Brain microvascular endothelial cell (primary cell): Measurements from ENCODE around the gene CECR2.

Experiments used
- DNase-seq: peaks from one replicate; pipeline ENCODE4 v3.0.0-alpha.2; 2020
- H3K27ac ChIP-seq: fragments of 250-450 bp; sonication (Bioruptor Pico); 2 replicates; pipeline ENCODE4 v1.5.1; 2020; ENCODE audit warnings: mild to moderate bottlenecking, moderate library complexity
- H3K27me3 ChIP-seq: fragments of 250-450 bp; sonication (Bioruptor Pico); replicated peaks from 2 replicates; pipeline ENCODE4 v1.5.1; 2020; ENCODE audit warnings: mild to moderate bottlenecking
- H3K36me3 ChIP-seq: fragments of 250-450 bp; sonication (Bioruptor Pico); replicated peaks from 2 replicates; pipeline ENCODE4 v1.5.1; 2020; ENCODE audit warnings: mild to moderate bottlenecking
- H3K4me3 ChIP-seq: 2 replicates; pipeline ENCODE4 v1.5.1; 2011; ENCODE audit warnings: low read depth, mild to moderate bottlenecking, control low read depth, low read length, moderate library complexity
- CTCF ChIP-seq: IDR thresholded peaks from 2 replicates; pipeline ENCODE4 v1.5.1; 2011; ENCODE audit warnings: low read depth, mild to moderate bottlenecking, moderate library complexity, low read length, control low read depth, inconsistent platforms; ENCODE audit errors: missing control alignments
- in situ Hi-C: cut with HindIII; loops from 2 replicates; pipeline ENCODE4 v1.10.0; 2017; ENCODE audit warnings: low sequenced_read_pairs, low pct_ligation_motif_present

Gene CECR2

GRCh38 chr22:17443405-17444203 lies 74.3 kb downstream of the CECR2 start:
- no peak for DNase-seq
- Histone ChIP-seq H3K36me3 (no peaks in the 10 kb centered on the region), H3K4me3 (no peak overlapping the region), H3K27ac (no peak overlapping the region), H3K27me3 (no peaks in the 10 kb centered on the region)
- TF ChIP-seq CTCF = no peak
- in situ Hi-C loops = no loop called here

GRCh38 chr22:17444204-17444504 lies 74.9 kb downstream of the CECR2 start:
- in situ Hi-C loops = no loop called here
- Histone ChIP-seq H3K4me3 (no peak overlapping the region), H3K27me3 (no peaks in the 10 kb centered on the region), H3K27ac (no peak overlapping the region), H3K36me3 (no peaks in the 10 kb centered on the region)
- DNase-seq = no peak
- no peak for TF ChIP-seq CTCF

DNA sequence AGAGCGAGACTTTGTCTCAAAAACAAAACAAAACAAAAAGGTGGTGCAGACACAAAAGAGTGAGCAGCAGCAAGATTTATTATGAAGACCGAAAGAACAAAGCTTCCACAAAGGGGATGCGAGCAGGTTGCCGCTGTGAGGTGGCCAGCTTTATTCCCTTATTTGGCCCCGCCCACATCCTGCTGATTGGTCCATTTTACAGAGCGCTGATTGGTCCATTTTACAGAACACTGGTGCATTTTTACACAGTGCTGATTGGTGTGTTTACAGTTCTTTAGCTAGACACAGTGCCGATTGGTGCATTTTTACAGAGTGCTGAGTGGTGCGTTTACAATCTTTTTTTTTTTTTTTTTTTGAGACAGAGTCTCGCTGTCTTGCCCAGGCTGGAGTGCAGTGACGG lies 77.4 kb downstream of the CECR2 start:
- Histone ChIP-seq H3K27ac (no peak overlapping the region), H3K36me3 (no peaks in the 10 kb centered on the region), H3K4me3 (no peak overlapping the region), H3K27me3 (no peaks in the 10 kb centered on the region)
- TF ChIP-seq CTCF = no peak
- no peak for DNase-seq
- in situ Hi-C loops = no loop called here

- no peak overlapping the region for H3K27ac ChIP-seq
- in situ Hi-C loops = no loop called here
- no peaks in the 10 kb centered on the region for H3K27me3 ChIP-seq
- H3K36me3 ChIP-seq = no peaks in the 10 kb centered on the region
- DNase-seq = no peak
- H3K4me3 ChIP-seq = no peak overlapping the region
- TF ChIP-seq CTCF = no peak
These were observed 82.1 kb downstream of the CECR2 start for GRCh38 chr22:17451316-17451715.

- Histone ChIP-seq H3K36me3 (no peaks in the 10 kb centered on the region), H3K27me3 (no peaks in the 10 kb centered on the region), H3K4me3 (no peak overlapping the region), H3K27ac (no peak overlapping the region)
- no peak for TF ChIP-seq CTCF
- DNase-seq = no peak
- in situ Hi-C loops = no loop called here
These were observed 91.6 kb downstream of the CECR2 start for GRCh38 chr22:17460895-17461294.
